Islet precursor cell (in vitro differentiated cells): ENCODE results near the gene PDZRN4.
A peak's percentile ranks its signal among the peaks of the same experiment; 100 is the strongest.

Source experiments
- DNase-seq: peaks from one replicate; pipeline ENCODE4 v3.0.0-alpha.2; 2018

Gene PDZRN4

GRCh38 chr12:41364211-41364610, 176.1 kb downstream of the PDZRN4 start:
- no peak for DNase-seq

DNA sequence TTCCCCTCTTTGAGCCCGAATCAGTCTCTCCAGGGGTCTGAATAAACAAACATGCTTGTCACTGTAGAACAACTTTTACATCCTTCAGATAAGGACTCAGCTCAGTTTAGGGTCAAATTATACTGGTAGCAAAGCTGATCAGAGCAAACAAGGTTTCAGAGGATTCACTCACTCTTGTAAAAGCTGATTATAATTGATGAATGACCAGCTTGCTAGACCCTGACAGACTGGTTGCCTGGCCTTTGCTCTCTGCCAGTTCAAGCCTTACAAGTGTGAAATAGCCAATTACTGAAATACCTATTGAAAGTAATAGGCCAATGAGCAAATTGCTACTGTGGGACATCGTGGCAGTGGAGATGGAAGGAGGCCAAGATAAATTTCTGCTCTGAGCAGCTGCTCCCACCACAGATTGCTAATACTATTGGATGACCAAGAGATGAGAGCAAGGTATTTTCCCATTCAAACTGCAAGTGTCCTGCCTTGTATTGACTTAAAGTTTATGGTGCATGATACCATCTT, 177.6 kb downstream of the PDZRN4 start:
- no peak for DNase-seq

DNA sequence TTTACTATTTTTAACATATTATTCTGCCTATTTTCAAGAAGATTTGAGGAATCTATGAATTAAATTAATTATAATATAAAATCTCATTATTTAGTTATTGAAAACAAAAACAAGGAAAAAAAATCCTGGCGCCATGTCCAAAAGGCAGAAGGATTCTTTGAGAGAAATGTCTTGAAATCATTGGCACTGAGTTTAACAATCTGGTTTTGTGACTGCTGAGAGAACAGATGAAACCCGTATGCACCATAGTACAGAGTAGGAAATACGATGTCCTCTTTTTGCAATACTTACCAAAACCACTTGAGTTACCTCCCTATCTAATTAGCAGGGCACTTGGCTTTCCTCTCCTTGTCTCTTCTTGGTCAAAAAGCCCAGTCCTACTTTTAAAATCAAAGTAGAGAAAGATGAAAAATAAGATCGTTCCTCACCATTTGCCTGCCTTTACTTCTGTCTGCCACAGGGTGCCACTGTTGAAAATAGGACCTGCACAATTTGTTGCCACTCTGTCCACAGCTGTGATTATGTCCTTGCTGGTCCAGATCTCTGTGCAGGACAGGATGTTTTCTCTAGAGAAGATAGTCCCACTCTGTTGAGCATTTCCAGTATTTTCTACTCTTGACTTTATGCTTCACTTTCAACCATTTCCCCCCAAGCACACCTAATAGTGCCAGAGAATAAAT, 179.7 kb downstream of the PDZRN4 start:
- DNase-seq = no peak

GRCh38 chr12:41380878-41381277, 192.8 kb downstream of the PDZRN4 start:
- no peak for DNase-seq

DNA sequence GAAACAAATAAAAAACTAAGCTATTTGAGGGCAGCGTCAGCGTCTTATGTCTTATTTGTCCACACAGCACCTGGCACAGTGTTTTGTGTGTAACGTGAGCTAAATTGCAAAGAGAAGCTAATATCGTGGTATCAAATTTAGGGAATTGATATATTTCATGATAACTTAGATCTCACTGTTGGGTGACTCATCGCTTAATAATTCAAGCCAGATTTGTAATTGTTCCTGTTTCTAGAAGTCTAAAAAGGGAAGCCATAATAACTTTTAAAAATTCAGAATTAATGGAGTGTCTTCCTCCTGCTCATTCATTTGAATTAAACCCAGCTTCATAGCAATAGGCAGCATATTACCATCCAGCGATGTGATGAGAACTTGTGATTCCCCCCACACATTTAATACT, 214.7 kb downstream of the PDZRN4 start:
- no peak for DNase-seq

- no peak for DNase-seq
These were observed 219.2 kb downstream of the PDZRN4 start for GRCh38 chr12:41407232-41407799.

GRCh38 chr12:41409628-41410027, 221.5 kb downstream of the PDZRN4 start:
- DNase-seq = no peak

DNA sequence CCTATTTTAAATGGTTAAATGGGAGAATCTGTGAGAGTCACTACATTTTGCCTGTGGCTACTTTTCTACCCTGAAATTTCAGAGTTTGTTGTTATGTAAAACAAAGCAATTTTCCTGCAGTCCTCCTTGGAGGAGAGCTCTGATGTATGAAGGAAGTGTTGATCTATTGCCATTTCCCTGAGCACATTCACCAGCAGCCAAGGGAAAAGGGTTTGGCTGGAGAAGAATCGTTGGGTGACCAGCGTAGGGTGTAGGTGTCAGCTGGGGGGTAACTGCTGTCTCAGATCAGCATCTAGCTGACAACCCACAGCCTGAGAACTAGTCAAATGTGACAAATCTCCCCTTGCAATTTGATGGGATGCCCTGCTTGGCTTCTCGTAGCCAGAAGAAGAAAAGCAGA, 230.5 kb downstream of the PDZRN4 start:
- DNase-seq = no peak

- no peak for DNase-seq
These were observed 231.2 kb downstream of the PDZRN4 start for GRCh38 chr12:41419131-41419893.

- no peak for DNase-seq
These were observed 236.5 kb downstream of the PDZRN4 start for GRCh38 chr12:41424651-41425050.

- DNase-seq = no peak
These were observed 245.3 kb downstream of the PDZRN4 start for GRCh38 chr12:41433460-41433859.

GRCh38 chr12:41436076-41436475, 248.0 kb downstream of the PDZRN4 start:
- no peak for DNase-seq

- DNase-seq = peak; percentile 53
These were observed 249.4 kb downstream of the PDZRN4 start for GRCh38 chr12:41437563-41437962.

DNA sequence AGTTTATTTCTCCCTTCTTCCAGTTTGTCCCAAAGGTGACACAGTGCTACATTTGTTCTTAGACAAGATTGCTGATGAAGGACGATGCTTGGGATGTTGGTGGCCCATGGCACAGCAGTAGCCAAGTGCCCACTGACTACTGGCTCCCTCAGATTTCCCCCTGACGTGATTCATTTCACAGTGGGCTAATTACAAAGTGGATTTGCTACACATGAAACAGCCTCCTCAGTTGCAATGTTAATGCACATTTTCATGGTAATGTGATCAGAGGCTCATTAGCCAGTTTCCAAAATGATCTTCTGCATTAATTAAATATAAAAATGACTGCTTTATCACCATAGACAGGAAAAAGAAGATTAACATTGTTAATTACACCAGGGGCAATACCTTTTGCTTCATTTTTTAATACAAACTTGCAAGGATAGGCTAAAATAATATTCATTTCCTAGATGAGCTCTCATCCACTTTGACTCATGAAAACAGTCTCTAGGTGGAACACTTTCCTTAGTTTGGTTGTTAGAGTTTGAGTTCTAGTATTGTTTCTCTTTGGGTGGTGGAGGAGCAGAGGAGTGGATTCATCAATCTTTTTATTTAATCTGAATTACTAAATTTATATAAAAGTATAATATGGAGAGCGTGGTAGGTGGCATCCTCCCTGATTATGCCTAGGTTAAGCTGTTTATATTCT, 250.9 kb downstream of the PDZRN4 start:
- DNase-seq = no peak

DNA sequence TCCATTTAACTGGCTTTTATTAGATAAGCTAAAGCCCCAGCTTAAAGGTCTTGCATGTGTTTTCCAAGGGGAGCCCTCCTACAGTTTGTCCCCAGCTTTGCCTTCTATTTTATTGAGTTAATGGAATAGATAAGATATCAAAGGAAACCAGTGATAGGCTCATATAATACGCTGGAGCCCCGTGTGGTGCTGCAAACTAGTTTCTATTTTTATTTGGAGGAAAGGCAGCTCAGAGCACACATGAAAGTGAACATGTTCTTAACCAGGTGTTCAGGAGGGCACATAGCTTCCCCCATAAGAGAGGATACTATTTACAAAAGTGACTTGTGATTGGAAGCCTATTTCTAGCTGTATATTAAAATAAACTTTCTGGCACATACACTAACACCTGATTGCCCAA, 251.7 kb downstream of the PDZRN4 start:
- DNase-seq = no peak

- DNase-seq = no peak
These were observed 253.1 kb downstream of the PDZRN4 start for GRCh38 chr12:41441180-41441579.

GRCh38 chr12:41442896-41443295, 254.8 kb downstream of the PDZRN4 start:
- DNase-seq = no peak

DNA sequence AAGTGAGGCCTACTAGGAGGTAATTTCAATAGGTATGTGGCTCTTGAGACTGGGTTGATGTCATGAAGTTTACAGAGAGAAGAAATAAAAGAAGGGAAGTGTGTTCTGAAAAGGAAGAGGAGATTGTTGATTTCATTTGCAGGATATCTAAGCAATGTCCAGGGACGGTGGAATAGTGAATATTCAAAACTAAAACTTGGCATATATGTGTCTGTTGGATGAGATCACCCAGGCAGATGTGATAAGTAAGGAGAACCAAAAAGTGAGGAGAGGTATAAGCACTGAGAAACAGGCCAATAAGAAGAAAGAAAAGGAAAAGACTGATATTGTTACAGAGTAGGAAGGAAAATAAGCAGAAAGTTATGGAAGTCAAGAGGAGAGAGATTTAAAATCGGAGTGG, 255.6 kb downstream of the PDZRN4 start:
- no peak for DNase-seq

DNA sequence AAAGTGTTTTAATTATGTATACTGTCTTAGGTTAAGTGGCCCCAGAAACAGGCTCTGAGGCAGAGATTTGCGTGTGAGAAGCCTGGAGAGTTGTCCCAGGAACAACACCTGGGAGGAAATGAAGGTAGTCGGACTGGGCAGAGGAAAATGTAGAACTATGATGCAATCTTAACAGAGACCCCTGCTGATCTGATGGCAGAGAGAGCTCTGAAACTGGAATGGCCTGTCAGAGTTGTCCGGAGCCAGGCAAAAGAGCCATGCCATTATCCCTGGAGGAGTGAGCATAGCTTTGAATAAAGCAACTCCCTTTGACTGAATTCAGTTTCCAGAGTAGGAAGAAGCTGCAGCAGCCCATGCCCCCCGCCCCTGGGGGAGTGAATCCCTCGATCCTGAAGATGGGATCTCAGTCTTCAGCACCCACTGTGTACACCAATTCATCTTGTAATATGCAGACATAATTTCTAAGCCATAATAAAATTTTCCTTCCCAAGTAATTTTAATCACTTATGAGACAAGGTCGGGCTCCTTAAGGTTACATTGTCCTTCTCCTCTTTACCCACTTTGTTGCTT, 264.8 kb downstream of the PDZRN4 start:
- peak; percentile 62 for DNase-seq

DNA sequence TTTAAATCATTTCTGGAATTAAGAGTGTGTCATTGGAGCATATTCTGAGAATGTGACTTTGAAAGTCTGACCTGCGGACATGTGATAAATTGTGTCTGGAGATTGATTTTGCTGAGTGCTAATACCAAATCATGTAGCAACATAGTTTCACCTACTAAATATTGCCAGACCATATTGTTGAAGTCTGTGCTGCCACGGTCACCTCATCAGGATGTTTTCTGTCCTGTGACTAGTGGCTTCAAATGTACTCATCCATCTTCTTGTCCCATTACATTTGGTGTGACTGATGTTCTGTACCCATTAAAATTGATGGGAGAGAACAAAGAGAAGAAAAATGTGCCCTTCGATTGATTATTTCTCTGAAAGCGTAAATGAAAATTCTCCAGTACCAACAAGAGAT, 265.3 kb downstream of the PDZRN4 start:
- no peak for DNase-seq

GRCh38 chr12:41459111-41459905, 271.2 kb downstream of the PDZRN4 start:
- no peak for DNase-seq

- no peak for DNase-seq
These were observed 271.7 kb downstream of the PDZRN4 start for GRCh38 chr12:41459906-41460214.
